OCI-LY1 (cell line): ENCODE data around the gene HSF5.

Experiments used
- CTCF ChIP-seq: fragments of 200-600 bp; sonication (generic), shearing (Covaris generic); IDR thresholded peaks from 2 replicates; pipeline ENCODE4 v1.5.1; 2017; ENCODE audit warnings: mild to moderate bottlenecking, antibody characterized with exemption, low read length, moderate library complexity, mixed read lengths
- EZH2 ChIP-seq: fragments of 200-600 bp; sonication (generic), shearing (Covaris generic); IDR thresholded peaks from 2 replicates; pipeline ENCODE4 v1.8.0; 2017; ENCODE audit warnings: borderline replicate concordance, mixed run types, mild to moderate bottlenecking, antibody characterized with exemption, low read length, moderate library complexity, mixed read lengths

DNA sequence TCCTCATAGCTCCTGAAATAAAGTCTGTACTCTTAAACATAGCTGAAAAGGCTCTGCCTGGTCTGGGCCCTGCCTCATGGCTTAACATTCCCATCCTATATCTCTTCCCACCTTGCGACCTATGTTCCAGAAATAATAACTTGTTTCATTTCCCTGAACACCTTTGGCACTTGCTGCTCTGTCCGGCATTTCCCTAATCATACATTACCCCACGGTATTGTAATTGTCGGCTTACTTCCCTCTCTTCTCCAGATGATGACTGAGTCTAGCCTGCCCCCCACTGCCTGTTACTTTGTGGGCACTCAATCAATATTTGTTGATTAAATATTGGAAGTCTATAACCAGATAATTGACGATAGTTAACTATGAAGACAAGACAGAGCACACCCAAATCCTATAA, 113.0 kb downstream of the HSF5 start:
- TF ChIP-seq CTCF = no peak
- TF ChIP-seq EZH2 = no peak
